HG03066 (cell line): ENCODE data around the gene PLOD3.
A peak's percentile ranks its signal among the peaks of the same experiment; 100 is the strongest.

Experiments used
- ATAC-seq: cut with Tn5 transposase; IDR thresholded peaks from one replicate; pipeline ENCODE4 v1.9.1; 2021; ENCODE audit warnings: low read depth; ENCODE audit not compliant: unreplicated experiment

Gene PLOD3

GRCh38 chr7:101186194-101186593 lies 31.2 kb downstream of the PLOD3 start:
- ATAC-seq, result no peak

- ATAC-seq, result no peak
These were observed 32.0 kb downstream of the PLOD3 start for GRCh38 chr7:101185258-101185839.

- no peak for ATAC-seq
These were observed 37.1 kb downstream of the PLOD3 start, which contains the start of gene NAT16 for GRCh38 chr7:101180130-101180755. Gene NAT16 (minus strand): TSS chr7:101180293. CDS start chr7:101174807, 5,486 bp downstream.

GRCh38 chr7:101179713-101180112 lies 37.7 kb downstream of the PLOD3 start:
- no peak for ATAC-seq

- ATAC-seq, result no peak
These were observed 38.3 kb downstream of the PLOD3 start for GRCh38 chr7:101179117-101179516.

GRCh38 chr7:101177644-101178043 lies 39.7 kb downstream of the PLOD3 start:
- ATAC-seq, result no peak

- ATAC-seq, result no peak
These were observed 41.7 kb downstream of the PLOD3 start for GRCh38 chr7:101175664-101176063.

GRCh38 chr7:101174322-101174854 lies 43.0 kb downstream of the PLOD3 start:
- no peak for ATAC-seq

- peak; percentile 66 for ATAC-seq
These were observed 43.6 kb downstream of the PLOD3 start for GRCh38 chr7:101173752-101174244.

- no peak for ATAC-seq
These were observed 44.3 kb downstream of the PLOD3 start for GRCh38 chr7:101172854-101173751.

- no peak for ATAC-seq
These were observed 45.2 kb downstream of the PLOD3 start for GRCh38 chr7:101172005-101172853.

GRCh38 chr7:101171442-101171837 lies 45.9 kb downstream of the PLOD3 start:
- ATAC-seq, result no peak

- ATAC-seq, result no peak
These were observed 46.6 kb downstream of the PLOD3 start for GRCh38 chr7:101170617-101171441.

- no peak for ATAC-seq
These were observed 47.4 kb downstream of the PLOD3 start for GRCh38 chr7:101169838-101170551.

- ATAC-seq, result no peak
These were observed 48.1 kb downstream of the PLOD3 start for GRCh38 chr7:101169110-101169837.

GRCh38 chr7:101168412-101169049 lies 48.9 kb downstream of the PLOD3 start:
- no peak for ATAC-seq

- no peak for ATAC-seq
These were observed 49.6 kb downstream of the PLOD3 start for GRCh38 chr7:101167645-101168411.
